ENCODE measurements around the gene KRTAP9-2. TPM values are rescaled to one million over a fixed set of nuclear protein-coding genes. Genes with fewer than 3 reads are reported as not detected.
"Not testable (repeated sequence)": the region's sequence is repeated elsewhere in the genome, so short reads cannot be mapped to it uniquely, and the experiment has no call there.

The KRTAP9-2 gene
- not detected in 2 replicates for total RNA-seq (2014; rRNA removed; shearing (Covaris generic))

- DNase-seq (ENCODE audit: low read depth): not testable (repeated sequence)
Observed at GRCh38 chr17:41226598-41227095, at the start of gene KRTAP9-2. Gene KRTAP9-2 (plus strand): TSS chr17:41226648. CDS start chr17:41226655, 7 bp downstream.

GRCh38 chr17:41176744-41177387 lies 49.6 kb upstream of the KRTAP9-2 start:
- no peak for DNase-seq (ENCODE audit: low read depth)

- no peak for DNase-seq (ENCODE audit: low read depth)
Observed at GRCh38 chr17:41177727-41178271, 48.6 kb upstream of the KRTAP9-2 start, which contains the start of gene KRTAP4-2. Gene KRTAP4-2 (minus strand): TSS chr17:41178221. CDS start chr17:41178164, 57 bp downstream.

GRCh38 chr17:41178341-41178740 lies 48.1 kb upstream of the KRTAP9-2 start:
- peak; percentile 48 for DNase-seq (ENCODE audit: low read depth)

GRCh38 chr17:41178843-41179616 lies 47.4 kb upstream of the KRTAP9-2 start:
- DNase-seq (ENCODE audit: low read depth): peak; percentile 34

- DNase-seq (ENCODE audit: low read depth): no peak
Observed at GRCh38 chr17:41184480-41184961, 41.9 kb upstream of the KRTAP9-2 start, which contains the start of gene KRTAP4-1. Gene KRTAP4-1 (minus strand): TSS chr17:41184911. CDS start chr17:41184854, 57 bp downstream.

GRCh38 chr17:41185001-41185400 lies 41.4 kb upstream of the KRTAP9-2 start:
- DNase-seq (ENCODE audit: low read depth): peak; percentile 9

GRCh38 chr17:41186872-41187271 lies 39.6 kb upstream of the KRTAP9-2 start:
- no peak for DNase-seq (ENCODE audit: low read depth)

- not testable (repeated sequence) for DNase-seq (ENCODE audit: low read depth)
Observed at GRCh38 chr17:41189837-41190318, 36.6 kb upstream of the KRTAP9-2 start, which contains the start of gene KRTAP9-1. Gene KRTAP9-1 (plus strand): TSS chr17:41189887. CDS start chr17:41189887, 0 bp downstream.

- DNase-seq (ENCODE audit: low read depth): no peak
Observed at GRCh38 chr17:41190328-41190727, 36.1 kb upstream of the KRTAP9-2 start.

GRCh38 chr17:41196068-41196467 lies 30.4 kb upstream of the KRTAP9-2 start:
- no peak for DNase-seq (ENCODE audit: low read depth)

- no peak for DNase-seq (ENCODE audit: low read depth)
Observed at GRCh38 chr17:41199421-41200078, 26.9 kb upstream of the KRTAP9-2 start.

- peak; percentile 51 for DNase-seq (ENCODE audit: low read depth)
Observed at GRCh38 chr17:41211845-41212466, 14.5 kb upstream of the KRTAP9-2 start.

- DNase-seq (ENCODE audit: low read depth): no peak
Observed at GRCh38 chr17:41212524-41213169, 13.8 kb upstream of the KRTAP9-2 start.

- no peak for DNase-seq (ENCODE audit: low read depth)
Observed at GRCh38 chr17:41215681-41216080, 10.8 kb upstream of the KRTAP9-2 start.

- DNase-seq (ENCODE audit: low read depth): no peak
Observed at GRCh38 chr17:41223821-41224220, 2.6 kb upstream of the KRTAP9-2 start.

GRCh38 chr17:41226051-41226450 lies 397 bp upstream of the KRTAP9-2 start:
- DNase-seq (ENCODE audit: low read depth): no peak

GRCh38 chr17:41230094-41230493 lies 3.6 kb downstream of the KRTAP9-2 start:
- DNase-seq (ENCODE audit: low read depth): no peak

- no peak for DNase-seq (ENCODE audit: low read depth)
Observed at GRCh38 chr17:41231731-41232130, 5.3 kb downstream of the KRTAP9-2 start.

- not testable (repeated sequence) for DNase-seq (ENCODE audit: low read depth)
Observed at GRCh38 chr17:41232399-41233105, 6.1 kb downstream of the KRTAP9-2 start, which contains the start of gene KRTAP9-3. Gene KRTAP9-3 (plus strand): TSS chr17:41232449. CDS start chr17:41232502, 53 bp downstream.
